SK-N-SH (cell line): ENCODE measurements around the gene ZNF469. TPM values are rescaled to one million over a fixed set of nuclear protein-coding genes. Genes with fewer than 3 reads are reported as not detected.

ENCODE experiments used
- CTCF ChIA-PET: fragments of 300-600, 350-600 bp; formaldehyde crosslinking; extraction: SDS; loops from one replicate; lab custom pipeline; 2021; lab: Yijun Ruan, JAX
- POLR2A ChIA-PET: fragments of 350-600 bp; sonication (Branson Sonifier 250); formaldehyde crosslinking; extraction: SDS; loops from one replicate; lab custom pipeline; 2020; ENCODE audit warnings: antibody characterized with exemption, inconsistent platforms; lab: Yijun Ruan, JAX
- DNase-seq: peaks from one replicate; pipeline ENCODE4 v3.0.0; 2012
- H2AFZ ChIP-seq: fragments of 200-600 bp; sonication (generic); 2 replicates; pipeline ENCODE4 v1.8.1; 2016; ENCODE audit warnings: antibody characterized with exemption, mild to moderate bottlenecking, low read depth
- H3F3A ChIP-seq: fragments of 200-600 bp; sonication (generic); replicated peaks from 2 replicates; pipeline ENCODE3; 2016; ENCODE audit warnings: antibody characterized with exemption, mild to moderate bottlenecking; ENCODE audit not compliant: insufficient read depth
- H3K27ac ChIP-seq, 2 experiments: fragments of 200-500 bp in 1 of 2; fragments of 200-600 bp in 1 of 2; sonication (Bioruptor generic) in 1 of 2; sonication (generic), shearing (Covaris generic) in 1 of 2; 2 replicates each; pipeline versions ENCODE4 v1.5.1 to v1.6.1; 2014 to 2016; ENCODE audit warnings: low read depth in 2 of 2, inconsistent platforms in 1 of 2, low read length in 1 of 2, mild to moderate bottlenecking in 1 of 2, mixed read lengths in 1 of 2
- H3K27me3 ChIP-seq: fragments of 200-600 bp; sonication (generic), shearing (Covaris generic); 2 replicates; pipeline ENCODE4 v1.6.1; 2016; ENCODE audit warnings: mixed run types; ENCODE audit not compliant: insufficient read depth
- H3K36me3 ChIP-seq, 2 experiments: fragments of 200-500 bp in 1 of 2; fragments of 200-600 bp in 1 of 2; sonication (Bioruptor generic) in 1 of 2; sonication (generic) in 1 of 2; replicated peaks in 1 of 2; 2 replicates each; pipeline versions ENCODE3 to v1.5.1; 2014 to 2016; ENCODE audit warnings: low read length in 1 of 2, mild to moderate bottlenecking in 1 of 2; ENCODE audit not compliant: insufficient read depth in 2 of 2, control insufficient read depth in 1 of 2
- H3K4me1 ChIP-seq, 2 experiments: fragments of 200-500 bp in 1 of 2; fragments of 200-600 bp in 1 of 2; sonication (Bioruptor generic) in 1 of 2; sonication (generic), shearing (Covaris generic) in 1 of 2; 2 replicates each; pipeline versions ENCODE4 v1.5.1 to v1.6.1; 2014 to 2016; ENCODE audit warnings: low read depth in 1 of 2, low read length in 1 of 2, mixed run types in 1 of 2; ENCODE audit not compliant: insufficient read depth in 2 of 2, control insufficient read depth in 1 of 2
- H3K4me2 ChIP-seq: fragments of 200-600 bp; sonication (generic), shearing (Covaris generic); 2 replicates; pipeline ENCODE4 v1.6.1; 2017; ENCODE audit warnings: mixed run types
- H3K4me3 ChIP-seq, 2 experiments: fragments of 200-500 bp in 1 of 2; fragments of 200-600 bp in 1 of 2; sonication (Bioruptor generic) in 1 of 2; sonication (generic), shearing (Covaris generic) in 1 of 2; 2 replicates each; pipeline versions ENCODE4 v1.5.1 to v1.8.1; 2014 to 2016; ENCODE audit warnings: low read depth in 2 of 2, inconsistent platforms in 1 of 2, low read length in 1 of 2, mild to moderate bottlenecking in 1 of 2, mixed read lengths in 1 of 2, moderate library complexity in 1 of 2
- H3K79me2 ChIP-seq: fragments of 200-600 bp; sonication (generic); 2 replicates; pipeline ENCODE4 v1.8.1; 2017; ENCODE audit warnings: mild to moderate bottlenecking; ENCODE audit not compliant: insufficient read depth
- H3K9ac ChIP-seq: fragments of 200-600 bp; sonication (generic); 2 replicates; pipeline ENCODE4 v1.6.1; 2017; ENCODE audit warnings: mixed run types
- H3K9me2 ChIP-seq: fragments of 200-600 bp; sonication (generic); 2 replicates; pipeline ENCODE4 v1.6.1; 2017; ENCODE audit warnings: mixed run types
- H3K9me3 ChIP-seq: fragments of 200-600 bp; sonication (generic); 2 replicates; pipeline ENCODE4 v1.6.1; 2017; ENCODE audit warnings: mixed run types, mild to moderate bottlenecking, moderate library complexity
- H4K20me1 ChIP-seq: fragments of 200-600 bp; sonication (generic); 2 replicates; pipeline ENCODE4 v1.6.1; 2017; ENCODE audit warnings: mild to moderate bottlenecking, mixed run types; ENCODE audit not compliant: insufficient read depth
- ELF1 ChIP-seq: IDR thresholded peaks from 2 replicates; pipeline ENCODE4 v1.4.0; 2012
- EP300 ChIP-seq, 2 experiments: IDR thresholded peaks; 2 replicates each; pipeline versions ENCODE4 v1.4.0 to v1.6.1; 2012; ENCODE audit warnings: borderline replicate concordance in 1 of 2, low read depth in 1 of 2, low read length in 1 of 2
- FOSL2 ChIP-seq: IDR thresholded peaks from 2 replicates; pipeline ENCODE4 v1.4.0; 2012; ENCODE audit warnings: low read depth, mild to moderate bottlenecking, moderate library complexity, borderline replicate concordance
- GABPA ChIP-seq: IDR thresholded peaks from 2 replicates; pipeline ENCODE4 v1.4.0; 2012; ENCODE audit warnings: low read depth, mild to moderate bottlenecking
- GATA2 ChIP-seq: sonication (generic); formaldehyde crosslinking; IDR thresholded peaks from 2 replicates; pipeline ENCODE4 v1.5.0; 2020; ENCODE audit warnings: mild to moderate bottlenecking, missing genetic modification reagents
- MEF2A ChIP-seq: IDR thresholded peaks from 2 replicates; pipeline ENCODE4 v1.4.0; 2012; ENCODE audit warnings: low read depth, borderline replicate concordance
- NRF1 ChIP-seq: IDR thresholded peaks from 2 replicates; pipeline ENCODE4 v1.6.1; 2012; ENCODE audit warnings: low read depth, mild to moderate bottlenecking, low read length
- POLR2AphosphoS5 ChIP-seq: IDR thresholded peaks from 2 replicates; pipeline ENCODE4 v1.6.1; 2012; ENCODE audit warnings: low read depth, low read length
- RAD21 ChIP-seq: IDR thresholded peaks from 2 replicates; pipeline ENCODE4 v1.6.1; 2012; ENCODE audit warnings: mild to moderate bottlenecking, low read length
- RFX5 ChIP-seq: IDR thresholded peaks from 2 replicates; pipeline ENCODE4 v1.6.1; 2012; ENCODE audit warnings: mild to moderate bottlenecking, improper control_type of control experiment, low read length
- TAF1 ChIP-seq: IDR thresholded peaks from 2 replicates; pipeline ENCODE4 v1.6.1; 2012; ENCODE audit warnings: low read depth, mild to moderate bottlenecking, low read length, moderate library complexity, borderline replicate concordance
- TEAD4 ChIP-seq: IDR thresholded peaks from 2 replicates; pipeline ENCODE4 v1.4.0; 2012; ENCODE audit warnings: mild to moderate bottlenecking, borderline replicate concordance; ENCODE audit not compliant: insufficient read depth
- WGBS: methylation state at CpG from one replicate; pipeline ENCODE4 v1.1.6; 2017; ENCODE audit warnings: low lambda C conversion rate; 5-methylcytosine and 5-hydroxymethylcytosine counted together
- polyA plus RNA-seq, 3 experiments: library from polyadenylated mRNA; depleted of rRNA; stranded (reverse); fragments of >200 nt; gene quantifications; 2 replicates each; pipeline ENCODE4 v1.2.3, GENCODE V29; 2012
- TF ChIP-seq, protein P1 (sequence below): IDR thresholded peaks from 2 replicates; pipeline ENCODE4; 2012
- TF ChIP-seq, protein P2 (sequence below): IDR thresholded peaks from 2 replicates; pipeline ENCODE4 v1.6.1; 2012; ENCODE audit warnings: mild to moderate bottlenecking, low read depth, low read length, moderate library complexity
- TF ChIP-seq, protein P3 (sequence below): IDR thresholded peaks from 2 replicates; pipeline ENCODE4 v1.4.0; 2012; ENCODE audit warnings: low read depth, borderline replicate concordance

Gene ZNF469
- polyA plus RNA-seq, 1 of the 3 experiments (the other 2 are of a cell fraction): 0.56 TPM

DNA sequence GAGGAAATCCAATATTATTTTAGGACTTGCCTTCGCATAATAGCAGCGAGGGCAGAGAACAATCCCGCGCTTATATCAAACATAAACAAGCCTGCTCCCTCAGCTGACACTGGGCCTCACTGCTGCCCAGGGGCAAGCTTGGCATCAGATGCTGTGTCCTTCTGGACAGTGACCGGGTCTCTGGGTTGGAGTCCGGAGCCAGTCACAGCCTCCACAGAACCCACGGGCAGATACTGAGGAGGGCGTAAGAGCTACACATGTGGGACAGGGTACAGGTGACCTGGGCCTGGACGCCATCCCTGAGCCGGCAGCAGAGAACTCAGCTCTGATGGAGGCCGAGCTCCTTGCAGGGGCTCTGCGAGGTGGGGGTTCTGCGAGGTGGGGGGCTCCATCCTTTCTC lies 14.7 kb upstream of the ZNF469 start:
- no peaks in the 10 kb centered on the region for H3K79me2 ChIP-seq
- no peaks in the 10 kb centered on the region for H3K9me3 ChIP-seq
- no peak overlapping the region for H3K27ac ChIP-seq
- no peak for DNase-seq
- 74% methylated on average over 8 of the region's 13 CpGs for WGBS
- H3F3A ChIP-seq: no peaks in the 10 kb centered on the region
- no peaks in the 10 kb centered on the region for H3K27me3 ChIP-seq
- H3K36me3 ChIP-seq: no peaks in the 10 kb centered on the region
- H2AFZ ChIP-seq: no peak overlapping the region
- POLR2A ChIA-PET: no interaction called here
- no peaks in the 10 kb centered on the region for H4K20me1 ChIP-seq
- no peaks in the 10 kb centered on the region for H3K9me2 ChIP-seq
- H3K4me1 ChIP-seq: no peaks in the 10 kb centered on the region
- no peak overlapping the region for H3K9ac ChIP-seq
- no peak overlapping the region for H3K4me2 ChIP-seq
- TF ChIP-seq RFX5 (no peak), NRF1 (no peak), GATA2 (no peak), TEAD4 (no peak), POLR2AphosphoS5 (no peak), EP300 (IDR thresholded peaks at IDR 0.05; ENCODE audit: borderline replicate concordance in 1 of 2, low read depth in 1 of 2, low read length in 1 of 2) (no peak), RAD21 (no peak), ELF1 (no peak), GABPA (no peak), FOSL2 (no peak), MEF2A (no peak), TAF1 (no peak)
- TF ChIP-seq, protein P1, sequence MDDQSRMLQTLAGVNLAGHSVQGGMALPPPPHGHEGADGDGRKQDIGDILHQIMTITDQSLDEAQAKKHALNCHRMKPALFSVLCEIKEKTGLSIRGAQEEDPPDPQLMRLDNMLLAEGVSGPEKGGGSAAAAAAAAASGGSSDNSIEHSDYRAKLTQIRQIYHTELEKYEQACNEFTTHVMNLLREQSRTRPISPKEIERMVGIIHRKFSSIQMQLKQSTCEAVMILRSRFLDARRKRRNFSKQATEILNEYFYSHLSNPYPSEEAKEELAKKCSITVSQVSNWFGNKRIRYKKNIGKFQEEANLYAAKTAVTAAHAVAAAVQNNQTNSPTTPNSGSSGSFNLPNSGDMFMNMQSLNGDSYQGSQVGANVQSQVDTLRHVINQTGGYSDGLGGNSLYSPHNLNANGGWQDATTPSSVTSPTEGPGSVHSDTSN: no peak
- TF ChIP-seq, protein P2, sequence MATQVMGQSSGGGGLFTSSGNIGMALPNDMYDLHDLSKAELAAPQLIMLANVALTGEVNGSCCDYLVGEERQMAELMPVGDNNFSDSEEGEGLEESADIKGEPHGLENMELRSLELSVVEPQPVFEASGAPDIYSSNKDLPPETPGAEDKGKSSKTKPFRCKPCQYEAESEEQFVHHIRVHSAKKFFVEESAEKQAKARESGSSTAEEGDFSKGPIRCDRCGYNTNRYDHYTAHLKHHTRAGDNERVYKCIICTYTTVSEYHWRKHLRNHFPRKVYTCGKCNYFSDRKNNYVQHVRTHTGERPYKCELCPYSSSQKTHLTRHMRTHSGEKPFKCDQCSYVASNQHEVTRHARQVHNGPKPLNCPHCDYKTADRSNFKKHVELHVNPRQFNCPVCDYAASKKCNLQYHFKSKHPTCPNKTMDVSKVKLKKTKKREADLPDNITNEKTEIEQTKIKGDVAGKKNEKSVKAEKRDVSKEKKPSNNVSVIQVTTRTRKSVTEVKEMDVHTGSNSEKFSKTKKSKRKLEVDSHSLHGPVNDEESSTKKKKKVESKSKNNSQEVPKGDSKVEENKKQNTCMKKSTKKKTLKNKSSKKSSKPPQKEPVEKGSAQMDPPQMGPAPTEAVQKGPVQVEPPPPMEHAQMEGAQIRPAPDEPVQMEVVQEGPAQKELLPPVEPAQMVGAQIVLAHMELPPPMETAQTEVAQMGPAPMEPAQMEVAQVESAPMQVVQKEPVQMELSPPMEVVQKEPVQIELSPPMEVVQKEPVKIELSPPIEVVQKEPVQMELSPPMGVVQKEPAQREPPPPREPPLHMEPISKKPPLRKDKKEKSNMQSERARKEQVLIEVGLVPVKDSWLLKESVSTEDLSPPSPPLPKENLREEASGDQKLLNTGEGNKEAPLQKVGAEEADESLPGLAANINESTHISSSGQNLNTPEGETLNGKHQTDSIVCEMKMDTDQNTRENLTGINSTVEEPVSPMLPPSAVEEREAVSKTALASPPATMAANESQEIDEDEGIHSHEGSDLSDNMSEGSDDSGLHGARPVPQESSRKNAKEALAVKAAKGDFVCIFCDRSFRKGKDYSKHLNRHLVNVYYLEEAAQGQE: no peak
- TF ChIP-seq, protein P3, sequence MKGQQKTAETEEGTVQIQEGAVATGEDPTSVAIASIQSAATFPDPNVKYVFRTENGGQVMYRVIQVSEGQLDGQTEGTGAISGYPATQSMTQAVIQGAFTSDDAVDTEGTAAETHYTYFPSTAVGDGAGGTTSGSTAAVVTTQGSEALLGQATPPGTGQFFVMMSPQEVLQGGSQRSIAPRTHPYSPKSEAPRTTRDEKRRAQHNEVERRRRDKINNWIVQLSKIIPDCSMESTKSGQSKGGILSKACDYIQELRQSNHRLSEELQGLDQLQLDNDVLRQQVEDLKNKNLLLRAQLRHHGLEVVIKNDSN: no peak
- no peak overlapping the region for H3K4me3 ChIP-seq
- CTCF ChIA-PET: interaction anchor here (1.5 to 2.1 kb wide), 2 partner anchors 70 to 81 kb away, joined by 5 to 7 read pairs; no protein-coding TSS in a partner anchor
